CD4-positive, alpha-beta T cell treated with Interleukin-17A for 1 hour (primary cell): ENCODE measurements around the gene TRABD.
A peak's percentile ranks its signal among the peaks of the same experiment; 100 is the strongest.
"Not testable (repeated sequence)": the region's sequence is repeated elsewhere in the genome, so short reads cannot be mapped to it uniquely, and the experiment has no call there.

Experiments used
- DNase-seq: peaks from one replicate; pipeline ENCODE4 v3.0.0-alpha.2; 2020

Gene TRABD

GRCh38 chr22:50185375-50186087 is at the start of gene TRABD:
TSS of gene TRABD (plus strand) at chr22:50185913. CDS start at chr22:50193061, 7,148 bp downstream.
- peak; percentile 90 for DNase-seq

- DNase-seq = no peak
Measured at GRCh38 chr22:50136581-50137015, 49.1 kb upstream of the TRABD start.

- not testable (repeated sequence) for DNase-seq
Measured at GRCh38 chr22:50137277-50137676, 48.4 kb upstream of the TRABD start.

DNA sequence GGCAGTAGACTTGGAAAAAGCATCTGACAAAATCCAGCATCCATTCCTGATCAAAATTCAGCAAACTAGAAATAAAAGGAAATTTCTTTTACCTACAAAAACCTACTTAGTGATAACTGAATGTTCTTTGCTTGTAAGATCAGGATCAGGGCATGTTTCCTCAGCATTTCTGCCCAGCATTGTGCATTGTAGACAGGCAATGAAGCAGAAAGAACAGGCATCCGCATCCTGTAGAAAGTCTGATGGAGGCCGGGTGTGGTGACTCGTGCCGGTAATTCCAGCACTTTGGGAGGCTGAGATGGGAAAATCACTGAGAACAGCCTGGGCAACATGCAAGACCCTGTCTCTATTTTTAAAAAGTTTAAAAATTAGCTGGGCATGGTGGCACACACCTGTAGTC is 47.7 kb upstream of the TRABD start:
- DNase-seq = no peak

- DNase-seq = no peak
Measured at GRCh38 chr22:50138988-50139387, 46.7 kb upstream of the TRABD start.

- no peak for DNase-seq
Measured at GRCh38 chr22:50139843-50140415, 45.8 kb upstream of the TRABD start.

GRCh38 chr22:50140615-50141014 is 45.1 kb upstream of the TRABD start:
- DNase-seq = no peak

GRCh38 chr22:50141462-50141861 is 44.3 kb upstream of the TRABD start:
- no peak for DNase-seq

- DNase-seq = no peak
Measured at GRCh38 chr22:50141891-50142363, 43.8 kb upstream of the TRABD start.

GRCh38 chr22:50143096-50143495 is 42.6 kb upstream of the TRABD start:
- no peak for DNase-seq

DNA sequence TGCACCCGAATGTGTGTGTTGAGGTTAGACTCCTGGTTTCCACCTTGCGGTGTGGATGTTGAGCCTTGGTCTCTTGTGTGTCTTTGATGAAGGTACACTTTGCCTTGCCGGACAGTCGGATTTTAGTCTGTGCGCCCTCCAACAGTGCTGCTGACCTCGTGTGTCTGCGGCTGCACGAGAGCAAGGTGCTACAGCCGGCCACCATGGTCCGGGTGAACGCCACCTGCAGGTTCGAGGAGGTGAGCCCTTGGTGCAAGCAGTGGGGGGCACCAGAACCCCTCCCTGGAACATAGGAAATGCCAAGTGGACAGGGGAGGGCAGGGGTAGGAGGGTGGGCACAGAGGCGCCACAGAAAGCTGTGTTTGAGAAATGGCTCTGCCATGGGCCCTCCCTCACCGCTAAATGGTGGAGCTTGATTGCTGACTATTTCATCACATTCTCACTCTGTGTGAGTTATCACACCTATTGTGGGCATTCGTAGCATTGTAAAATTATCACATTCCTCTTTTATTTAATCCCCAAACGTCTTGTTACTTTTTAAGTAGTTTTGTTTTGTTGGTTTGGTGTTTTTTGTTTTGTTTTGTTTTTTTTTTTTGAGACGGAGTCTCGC is 41.6 kb upstream of the TRABD start:
- no peak for DNase-seq

DNA sequence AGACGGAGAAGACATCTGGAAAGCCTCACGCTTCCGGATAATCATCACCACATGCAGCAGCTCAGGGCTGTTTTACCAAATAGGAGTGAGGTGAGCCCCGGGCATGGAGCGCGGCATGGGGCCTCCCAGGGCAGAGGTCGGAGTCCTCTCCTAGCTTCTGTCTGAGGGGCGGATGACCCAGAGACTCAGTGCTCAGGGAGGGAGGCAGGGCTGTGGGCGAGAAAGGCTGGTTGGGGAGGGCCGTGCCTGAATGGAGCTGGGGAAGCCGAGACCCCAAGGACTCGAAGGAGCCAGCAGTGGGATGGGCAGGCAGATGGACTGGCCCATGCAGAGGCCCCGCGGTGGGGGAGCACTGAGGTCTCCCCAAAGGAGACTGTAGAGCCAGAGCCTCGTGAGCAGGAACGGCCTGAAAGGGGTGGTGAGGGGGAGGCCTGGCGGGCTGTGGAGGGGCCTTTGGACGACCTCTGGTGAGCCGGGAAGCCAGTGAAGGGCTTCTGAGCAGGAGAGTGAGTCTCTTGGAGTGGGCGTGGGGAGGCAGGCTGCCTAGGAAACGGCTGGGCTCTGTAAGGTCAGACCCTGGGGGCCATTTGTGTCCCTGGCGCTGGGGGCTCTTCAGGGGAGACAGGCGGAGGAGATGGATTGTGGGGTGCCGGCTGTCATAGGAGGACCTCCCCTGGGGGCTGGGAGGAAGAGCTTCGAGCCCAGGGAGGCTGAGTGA is 39.8 kb upstream of the TRABD start:
- no peak for DNase-seq

DNA sequence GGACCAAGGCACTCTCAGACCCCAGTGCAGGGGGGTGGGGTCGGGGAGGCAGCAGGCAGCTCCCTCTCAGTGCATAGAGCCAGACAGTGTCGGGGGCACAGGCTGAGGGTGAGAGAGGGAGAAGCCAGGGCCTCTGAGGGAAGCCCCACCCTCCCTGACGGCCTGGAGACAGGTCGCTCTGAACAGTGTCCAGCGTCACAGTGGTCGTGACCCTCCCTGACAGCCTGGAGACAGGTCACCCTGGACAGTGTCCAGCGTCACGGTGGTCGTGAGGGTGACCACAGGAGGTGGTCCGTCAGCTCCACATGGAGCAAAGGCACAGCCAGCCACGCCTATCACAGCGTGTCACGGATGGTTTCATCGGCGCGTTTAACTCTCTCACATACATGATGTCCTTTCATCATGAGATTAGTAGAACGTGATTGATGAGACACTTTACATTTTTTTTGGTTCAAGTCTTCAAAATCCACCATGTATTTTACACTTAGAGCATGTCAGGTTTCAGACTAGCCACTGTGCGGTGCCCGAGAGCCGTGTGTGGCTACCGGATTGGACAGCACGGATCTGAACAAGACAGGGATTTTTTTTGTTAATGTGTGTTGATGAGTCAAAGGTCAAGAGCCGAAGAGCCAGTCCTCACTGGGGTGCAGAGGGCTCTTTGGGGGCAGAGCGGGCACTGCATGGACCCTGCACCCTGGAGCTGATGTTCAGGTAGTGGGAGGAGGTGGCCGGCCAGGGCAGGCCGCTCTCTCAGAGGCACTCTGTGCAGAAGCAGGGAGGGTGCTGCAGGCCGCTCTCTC is 39.1 kb upstream of the TRABD start:
- DNase-seq = peak; percentile 24

GRCh38 chr22:50147258-50148165 is 38.2 kb upstream of the TRABD start:
- not testable (repeated sequence) for DNase-seq

DNA sequence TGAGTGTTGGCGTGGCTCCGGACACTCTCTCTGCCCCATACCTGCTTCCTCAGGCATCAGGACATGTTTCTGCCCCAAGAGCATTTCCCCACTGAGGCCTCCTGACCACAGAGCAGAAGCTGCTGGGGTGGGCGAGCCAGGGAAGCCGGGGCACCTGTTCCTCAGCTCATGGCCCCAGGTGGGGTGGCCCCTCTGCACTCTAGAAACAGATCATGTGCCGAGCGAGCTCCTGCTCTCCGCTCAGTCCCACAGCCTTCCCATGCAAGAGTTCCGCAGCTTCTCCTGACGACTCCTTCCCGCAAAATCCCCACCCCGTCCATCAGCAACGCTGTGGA is 37.6 kb upstream of the TRABD start:
- no peak for DNase-seq

GRCh38 chr22:50148991-50149721 is 36.6 kb upstream of the TRABD start:
- peak; percentile 80 for DNase-seq

- no peak for DNase-seq
Measured at GRCh38 chr22:50150161-50151129, 35.3 kb upstream of the TRABD start.

DNA sequence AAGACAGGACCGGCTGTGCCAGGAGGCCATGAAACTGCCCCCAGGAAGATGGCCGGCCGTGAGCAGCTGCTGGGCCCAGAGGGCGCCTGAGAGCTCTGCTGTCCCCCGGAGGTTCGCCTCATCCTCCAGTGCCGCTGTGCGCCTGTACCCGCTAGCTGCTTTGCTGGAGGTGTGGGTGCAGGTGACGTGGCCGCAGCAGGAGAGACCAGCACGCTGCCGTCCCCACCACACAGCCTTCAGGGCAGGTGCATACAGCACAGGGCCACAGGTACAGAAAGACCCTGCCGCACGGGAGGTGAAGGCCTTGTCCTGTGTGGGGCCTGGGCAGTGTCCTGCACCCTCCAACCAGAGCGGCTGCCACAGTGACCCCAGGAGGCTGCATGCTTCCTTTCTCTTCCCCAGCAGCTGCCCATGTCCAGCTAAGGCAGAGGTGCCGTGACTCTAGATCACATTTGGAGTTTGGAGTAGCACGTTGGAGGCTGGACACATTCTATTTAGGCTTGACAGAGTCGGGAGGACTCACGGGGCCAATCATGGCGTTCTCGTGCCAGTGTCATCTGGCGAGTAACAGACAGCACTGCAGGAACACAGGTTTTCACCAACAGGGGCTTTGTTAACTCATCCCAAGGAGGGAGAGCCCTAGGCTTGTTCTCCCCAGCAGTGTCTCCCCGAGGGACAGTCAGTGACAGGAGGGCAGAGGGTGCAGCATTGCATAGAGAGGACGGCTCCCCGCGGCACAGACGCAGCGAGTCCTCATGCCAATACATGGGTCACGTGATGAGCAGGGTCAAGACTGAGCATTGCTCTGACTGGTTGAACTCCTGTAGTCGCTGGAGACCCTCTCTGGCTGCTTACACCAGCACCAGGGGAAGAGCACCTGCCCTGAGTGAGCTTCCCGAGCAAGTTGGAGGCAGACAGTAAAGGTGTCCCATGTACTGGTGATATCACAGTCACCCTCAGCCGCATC is 33.9 kb upstream of the TRABD start:
- DNase-seq = no peak
